ENCODE measurements around the gene JAG2. TPM values are rescaled to one million over a fixed set of nuclear protein-coding genes. Genes with fewer than 3 reads are reported as not detected.

Gene JAG2
- total RNA-seq, 1 donor from 2014 or later, result 2.4 TPM

- TF ChIP-seq CTCF (IDR thresholded peaks at IDR 0.05; ENCODE audit: insufficient read depth, low read length, poor library complexity, severe bottlenecking), result no peak
- Histone ChIP-seq H3K27me3 (ENCODE audit: control insufficient read depth, insufficient read depth, low read length) (peaks cover 2% of the 10 kb centered on the region), H3K36me3 (ENCODE audit: control insufficient read depth, insufficient read depth, low read length) (no peaks in the 10 kb centered on the region), H3K4me3 (ENCODE audit: low read depth, low read length) (no peak overlapping the region)
- no peak for DNase-seq (ENCODE audit: low read depth)
Observed at GRCh38 chr14:105139212-105139825, 29.3 kb downstream of the JAG2 start.

DNA sequence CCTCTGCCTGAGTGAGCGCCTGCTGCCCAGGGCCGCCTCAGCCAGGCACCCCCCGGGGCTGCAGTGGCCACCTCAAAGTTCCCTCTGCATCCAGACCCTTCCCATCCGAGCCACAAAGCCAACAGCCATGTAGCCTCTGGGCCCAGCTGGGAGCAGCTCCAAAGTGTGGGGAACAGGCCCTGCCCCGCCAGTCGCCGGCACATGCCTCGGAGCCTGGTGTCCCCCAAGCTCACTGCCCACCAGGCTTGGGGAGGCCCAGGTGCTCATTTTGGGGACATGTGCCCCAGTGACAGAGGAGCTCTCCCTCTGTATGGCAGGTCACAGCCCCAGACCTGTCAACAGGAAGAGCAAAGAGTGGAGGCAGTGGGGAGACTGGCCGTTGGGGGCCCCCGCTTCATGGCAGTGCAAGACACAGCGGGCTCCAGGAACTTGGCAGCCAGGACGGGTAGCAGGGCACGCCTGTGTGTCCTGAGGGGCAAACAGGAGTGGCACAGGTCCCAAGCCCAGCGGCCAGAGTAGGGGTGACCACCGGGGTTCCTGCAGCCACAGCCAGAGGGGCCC, 29.9 kb downstream of the JAG2 start:
- Histone ChIP-seq H3K4me3 (ENCODE audit: low read depth, low read length) (no peak overlapping the region), H3K27me3 (ENCODE audit: control insufficient read depth, insufficient read depth, low read length) (peaks cover 2% of the 10 kb centered on the region), H3K36me3 (ENCODE audit: control insufficient read depth, insufficient read depth, low read length) (no peaks in the 10 kb centered on the region)
- DNase-seq (ENCODE audit: low read depth), result no peak
- TF ChIP-seq CTCF (IDR thresholded peaks at IDR 0.05; ENCODE audit: insufficient read depth, low read length, poor library complexity, severe bottlenecking), result no peak

- TF ChIP-seq CTCF (IDR thresholded peaks at IDR 0.05; ENCODE audit: insufficient read depth, low read length, poor library complexity, severe bottlenecking), result no peak
- no peak for DNase-seq (ENCODE audit: low read depth)
- no peak overlapping the region for H3K4me3 ChIP-seq (ENCODE audit: low read depth, low read length)
- H3K36me3 ChIP-seq (ENCODE audit: control insufficient read depth, insufficient read depth, low read length), result no peaks in the 10 kb centered on the region
- peaks cover 2% of the 10 kb centered on the region for H3K27me3 ChIP-seq (ENCODE audit: control insufficient read depth, insufficient read depth, low read length)
Observed at GRCh38 chr14:105138021-105138541, 30.5 kb downstream of the JAG2 start.

GRCh38 chr14:105137481-105138020, 31.0 kb downstream of the JAG2 start:
- no peak for DNase-seq (ENCODE audit: low read depth)
- TF ChIP-seq CTCF (IDR thresholded peaks at IDR 0.05; ENCODE audit: insufficient read depth, low read length, poor library complexity, severe bottlenecking), result no peak
- H3K36me3 ChIP-seq (ENCODE audit: control insufficient read depth, insufficient read depth, low read length), result no peaks in the 10 kb centered on the region

DNA sequence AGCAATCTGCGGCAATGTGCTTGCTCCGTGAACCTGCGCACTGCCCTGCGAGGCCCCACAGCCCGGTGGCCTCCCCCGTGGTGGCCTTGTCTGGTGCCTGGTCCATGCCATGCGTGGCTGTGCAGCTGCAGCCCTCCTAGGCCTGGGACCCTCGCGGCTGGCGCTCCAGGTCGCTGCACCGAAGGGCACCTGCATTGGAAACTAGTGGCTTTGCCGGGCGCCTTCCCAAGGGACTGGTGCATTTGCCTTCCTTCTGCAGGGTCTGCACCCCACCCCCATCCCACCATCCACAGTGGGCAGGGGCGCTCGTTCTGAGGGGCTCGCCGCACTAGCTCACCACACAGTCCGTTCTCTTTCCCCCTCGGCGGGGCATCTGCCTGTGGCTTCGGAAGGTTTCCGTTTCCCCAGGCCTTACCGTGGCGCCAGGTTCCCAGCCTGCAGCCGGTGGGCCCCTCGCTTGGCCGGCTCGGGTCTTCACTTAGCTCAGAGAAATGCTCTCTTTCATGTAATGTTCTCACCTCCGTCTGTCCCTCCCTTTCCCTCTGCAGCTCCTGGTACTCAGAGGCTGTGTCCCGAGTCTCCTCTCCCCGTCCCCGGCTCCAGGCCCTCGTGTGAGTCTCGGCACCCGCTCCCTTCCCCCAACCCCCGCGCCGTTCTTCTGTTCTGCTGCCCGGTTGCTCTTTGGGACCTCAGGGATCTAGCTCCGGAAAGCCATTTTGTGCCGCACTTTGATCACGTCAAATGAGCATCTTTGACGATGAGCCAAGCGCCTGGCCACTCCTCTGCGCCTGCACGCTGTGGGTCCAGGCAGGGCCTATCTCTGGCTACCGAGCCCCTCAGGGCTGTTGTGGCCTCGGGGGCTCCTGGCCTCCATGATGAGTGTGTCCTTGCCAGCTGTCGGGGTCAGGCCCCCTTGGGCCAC, 31.9 kb downstream of the JAG2 start:
- DNase-seq (ENCODE audit: low read depth), result no peak
- no peak for TF ChIP-seq CTCF (IDR thresholded peaks at IDR 0.05; ENCODE audit: insufficient read depth, low read length, poor library complexity, severe bottlenecking)
- H3K36me3 ChIP-seq (ENCODE audit: control insufficient read depth, insufficient read depth, low read length), result no peaks in the 10 kb centered on the region
- no peak overlapping the region for H3K4me3 ChIP-seq (ENCODE audit: low read depth, low read length)
- H3K27me3 ChIP-seq (ENCODE audit: control insufficient read depth, insufficient read depth, low read length), result peaks cover 2% of the 10 kb centered on the region

More at GRCh38 chr14:105137481-105138020, 31.0 kb downstream of the JAG2 start:
- no peak overlapping the region for H3K4me3 ChIP-seq (ENCODE audit: low read depth, low read length)
- H3K27me3 ChIP-seq (ENCODE audit: control insufficient read depth, insufficient read depth, low read length), result peaks cover 2% of the 10 kb centered on the region
